DMS79 treated with DMSO at 0.1 percent for 48 hours (cell line): ENCODE results near the gene FKBP11.
"Not testable (repeated sequence)": the region's sequence is repeated elsewhere in the genome, so short reads cannot be mapped to it uniquely, and the experiment has no call there.

ENCODE experiments used
- DNase-seq: peaks from one replicate; lab custom pipeline; 2025; lab: John Stamatoyannopoulos, UW

Gene FKBP11

GRCh38 chr12:48903982-48904411 lies 21.3 kb downstream of the FKBP11 start:
- peak; percentile 60 for DNase-seq

DNA sequence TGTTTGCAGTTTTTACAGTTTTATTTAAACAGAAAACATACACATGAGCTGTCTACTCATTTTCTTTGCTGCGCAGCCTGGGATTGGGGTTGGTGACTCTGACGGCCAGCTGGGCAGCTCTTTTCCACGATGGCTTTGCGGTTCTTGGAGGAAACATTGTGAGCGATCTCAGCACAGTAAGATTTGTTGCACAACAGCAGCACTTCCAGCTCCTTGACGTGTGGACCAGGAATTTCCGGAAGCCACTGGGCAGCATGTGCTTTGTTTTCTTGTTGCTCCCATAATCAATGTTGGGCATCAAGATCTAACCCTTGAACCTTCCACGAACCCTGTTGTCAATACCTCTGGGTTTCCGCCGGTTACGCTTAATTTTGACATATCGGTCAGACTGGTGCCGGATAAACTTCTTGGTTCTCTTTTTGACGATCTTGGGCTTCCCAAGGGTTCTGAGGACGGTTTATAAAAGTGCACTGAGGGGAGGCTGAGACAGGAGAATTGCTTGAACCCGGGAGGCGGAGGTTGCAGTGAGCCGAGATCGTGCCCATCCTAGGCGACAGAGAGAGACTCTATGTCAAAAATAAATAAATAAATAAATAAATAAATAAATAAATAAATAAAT lies 21.8 kb downstream of the FKBP11 start:
- no peak for DNase-seq

GRCh38 chr12:48901278-48901677 lies 24.0 kb downstream of the FKBP11 start:
- no peak for DNase-seq

- DNase-seq, result no peak
Measured at GRCh38 chr12:48899651-48900050, 25.6 kb downstream of the FKBP11 start.

- DNase-seq, result no peak
Measured at GRCh38 chr12:48894271-48894670, 31.0 kb downstream of the FKBP11 start.

DNA sequence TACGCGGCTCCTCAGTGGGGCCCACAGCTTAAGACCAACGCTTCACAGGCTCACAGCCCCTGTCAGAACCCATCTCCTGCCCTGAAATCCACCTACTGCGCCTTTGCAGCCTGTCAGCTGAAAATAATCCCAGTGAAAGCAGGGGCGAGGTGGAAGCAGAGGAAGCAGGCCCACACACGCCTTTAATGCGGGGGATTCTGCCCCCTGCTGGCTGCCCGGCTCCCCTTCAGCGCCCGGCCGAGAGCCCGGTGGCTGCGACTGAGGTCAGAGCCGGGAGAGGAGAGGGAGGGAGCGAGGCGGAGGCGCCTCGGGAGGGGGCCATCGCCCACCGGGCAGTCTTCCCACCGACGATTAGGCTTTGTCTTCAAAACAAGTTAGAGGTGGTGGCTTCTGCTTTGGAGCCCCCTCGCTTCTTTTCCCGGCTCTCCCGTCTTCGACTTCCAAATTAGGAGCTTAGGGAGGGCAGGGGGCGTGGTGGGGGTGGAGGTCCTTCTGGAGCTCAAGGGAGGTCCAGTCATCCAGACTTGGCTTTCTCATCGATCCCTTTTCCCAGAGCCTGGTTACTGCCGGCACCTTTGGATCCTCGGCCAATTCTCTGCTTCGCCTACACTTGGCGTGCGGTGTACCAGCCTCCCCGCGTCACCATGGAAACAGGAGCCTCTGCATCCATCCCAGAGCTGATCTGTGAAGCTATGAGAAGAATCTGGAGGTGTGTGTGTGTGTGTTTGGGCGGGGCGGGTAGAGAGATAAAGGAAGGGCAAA lies 34.5 kb downstream of the FKBP11 start:
- peak; percentile 76 for DNase-seq

DNA sequence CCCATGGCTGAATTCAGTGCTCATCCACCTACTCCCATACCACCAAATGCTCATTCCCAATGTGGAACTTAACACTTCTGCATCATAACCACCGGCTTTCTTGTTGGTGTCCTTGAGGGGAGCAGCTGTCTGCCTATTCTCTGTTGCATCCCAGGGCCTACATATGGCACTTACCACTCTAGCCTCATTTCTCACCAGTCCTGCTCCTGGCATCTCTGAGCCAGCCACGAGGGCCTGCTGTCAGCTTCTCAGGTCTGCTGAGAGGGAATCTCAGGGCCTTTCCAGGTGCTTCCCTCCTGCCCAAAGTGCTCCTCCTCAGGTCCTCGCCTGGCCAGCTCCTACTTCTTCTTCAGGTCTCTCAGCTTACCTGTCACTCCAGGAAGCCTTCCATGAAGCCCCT lies 35.6 kb downstream of the FKBP11 start:
- no peak for DNase-seq

DNA sequence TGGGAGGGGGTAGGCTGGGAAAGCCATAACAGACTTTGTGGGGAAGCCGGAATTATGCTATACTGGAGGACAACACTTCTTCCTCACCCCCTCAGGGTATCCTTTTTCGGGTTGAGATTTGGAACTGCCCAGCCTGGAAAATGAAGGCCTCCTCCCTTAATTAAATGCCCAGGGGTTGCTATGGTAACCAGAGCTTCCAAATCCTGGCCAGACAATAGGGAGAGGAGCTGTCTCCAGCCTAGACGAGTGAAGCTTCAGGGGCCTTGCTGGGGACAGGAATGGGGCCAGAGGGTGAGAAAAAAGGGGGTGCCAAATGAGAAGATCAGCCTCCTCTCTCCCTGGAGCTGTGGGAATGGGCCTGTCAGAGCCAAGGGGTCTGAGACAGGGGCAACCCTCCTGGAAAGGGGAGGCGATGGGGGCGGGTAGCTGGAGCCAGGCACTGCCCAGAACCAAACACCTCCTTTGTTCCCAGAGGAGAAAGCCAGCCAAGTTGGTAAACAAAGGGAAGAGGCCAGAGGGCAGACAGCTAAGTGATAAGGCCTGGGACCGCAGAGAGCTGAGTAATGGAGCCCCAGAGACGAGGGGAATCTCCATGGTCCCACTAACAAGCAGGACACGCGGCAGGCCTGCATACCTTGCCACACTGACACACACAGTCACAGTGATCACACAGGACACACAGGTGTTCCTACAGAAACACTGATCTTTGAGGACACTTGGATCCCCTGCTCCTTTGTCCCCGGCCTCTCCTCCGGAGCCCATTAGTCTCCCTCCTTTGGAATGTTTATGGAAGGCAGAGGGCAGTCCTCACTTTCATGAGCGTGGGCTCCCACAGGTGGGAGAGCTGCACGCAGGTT lies 41.8 kb downstream of the FKBP11 start:
- no peak for DNase-seq

- no peak for DNase-seq
Measured at GRCh38 chr12:48882972-48883304, 42.4 kb downstream of the FKBP11 start.

- no peak for DNase-seq
Measured at GRCh38 chr12:48882315-48882687, 43.0 kb downstream of the FKBP11 start.

- DNase-seq, result no peak
Measured at GRCh38 chr12:48881686-48882314, 43.5 kb downstream of the FKBP11 start.

DNA sequence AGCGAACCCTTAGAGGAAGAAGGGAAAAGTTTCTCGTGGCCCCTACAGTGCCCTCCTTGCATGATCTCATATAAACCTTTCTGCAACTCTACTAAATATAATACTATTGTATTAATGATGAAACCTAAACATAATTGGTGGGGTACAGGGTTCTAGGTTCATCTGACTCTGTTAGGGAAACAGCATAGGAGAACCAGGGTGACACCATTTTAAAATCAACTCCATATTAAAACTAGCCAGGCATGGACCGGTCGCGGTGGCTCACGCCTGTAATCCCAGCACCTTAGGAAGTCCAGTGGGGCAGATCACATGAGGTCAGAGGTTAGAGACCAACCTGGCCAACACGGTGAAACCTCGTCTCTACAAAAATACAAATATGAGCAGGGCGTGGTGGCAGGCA lies 44.6 kb downstream of the FKBP11 start:
- no peak for DNase-seq

- no peak for DNase-seq
Measured at GRCh38 chr12:48878548-48878947, 46.7 kb downstream of the FKBP11 start.

GRCh38 chr12:48875944-48876515 lies 49.3 kb downstream of the FKBP11 start:
- DNase-seq, result no peak

- DNase-seq, result not testable (repeated sequence)
Measured at GRCh38 chr12:48873534-48873933, 51.8 kb downstream of the FKBP11 start.

- DNase-seq, result no peak
Measured at GRCh38 chr12:48873096-48873495, 52.2 kb downstream of the FKBP11 start.
